GM18520 (cell line): ENCODE results near the gene RECQL.
"Not testable (repeated sequence)": the region's sequence is repeated elsewhere in the genome, so short reads cannot be mapped to it uniquely, and the experiment has no call there.

ENCODE experiments used
- ATAC-seq: cut with Tn5 transposase; IDR thresholded peaks from one replicate; pipeline ENCODE4 v1.9.1; 2021; ENCODE audit not compliant: unreplicated experiment

RECQL gene

DNA sequence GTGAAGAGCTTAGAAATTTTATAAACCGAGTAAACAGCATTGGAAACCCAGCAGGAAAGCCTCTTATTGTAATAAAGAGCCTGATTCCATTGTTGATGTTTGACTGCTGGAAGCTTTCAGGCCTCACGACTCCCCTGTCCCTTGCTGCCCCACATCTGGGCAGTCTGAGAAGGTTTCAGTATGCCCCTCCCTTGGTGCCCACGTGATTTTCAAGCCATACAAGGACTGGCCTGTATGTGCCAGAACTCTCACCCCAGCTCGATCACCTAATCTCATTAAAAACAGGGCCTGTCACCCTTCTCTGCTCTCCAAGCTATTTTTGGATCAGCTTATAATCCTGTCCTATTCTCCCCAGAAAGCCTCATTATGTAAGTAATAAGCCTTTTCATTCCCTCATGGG, 71.4 kb downstream of the RECQL start:
- ATAC-seq: no peak

DNA sequence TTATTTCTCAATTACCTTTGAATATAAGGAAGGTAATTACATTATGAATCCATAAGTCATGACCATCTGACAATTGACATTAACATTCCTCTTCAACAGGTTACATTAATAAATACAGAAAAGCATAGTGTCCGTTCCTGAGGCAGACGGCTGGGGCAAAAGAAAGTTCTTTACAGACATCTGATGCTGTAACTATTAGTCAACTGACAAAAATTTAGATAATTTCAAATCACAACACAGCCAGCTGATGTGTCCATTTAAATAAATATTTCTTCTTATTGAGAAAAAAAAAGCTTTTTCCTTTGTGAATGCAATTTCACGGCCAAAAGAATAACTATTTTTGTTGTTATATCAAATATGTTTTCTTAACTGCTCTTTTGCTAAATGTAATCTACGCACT, 73.2 kb downstream of the RECQL start:
- no peak for ATAC-seq

DNA sequence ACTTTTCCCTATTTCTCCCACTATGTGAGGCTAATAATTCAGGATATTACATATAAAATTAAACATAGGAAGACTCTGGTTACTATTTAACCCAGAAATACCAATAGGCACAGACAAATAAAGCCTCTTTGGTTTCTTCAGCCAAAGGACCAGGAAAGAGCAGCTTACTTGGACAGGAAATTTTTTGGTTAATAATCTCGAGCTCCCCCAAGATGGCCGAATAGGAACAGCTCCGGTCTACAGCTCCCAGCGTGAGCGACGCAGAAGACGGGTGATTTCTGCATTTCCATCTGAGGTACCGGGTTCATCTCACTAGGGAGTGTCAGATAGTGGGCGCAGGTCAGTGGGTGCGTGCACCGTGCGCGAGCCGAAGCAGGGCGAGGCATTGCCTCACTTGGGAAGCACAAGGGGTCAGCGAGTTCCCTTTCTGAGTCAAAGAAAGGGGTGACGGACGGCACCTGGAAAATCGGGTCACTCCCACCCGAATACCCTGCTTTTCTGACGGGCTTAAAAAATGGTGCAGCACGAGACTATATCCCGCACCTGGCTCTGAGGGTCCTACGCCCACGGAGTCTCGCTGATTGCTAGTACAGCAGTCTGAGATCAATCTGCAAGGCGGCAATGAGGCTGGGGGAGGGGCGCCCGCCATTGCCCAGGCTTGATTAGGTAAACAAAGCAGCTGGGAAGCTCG, 82.3 kb downstream of the RECQL start:
- not testable (repeated sequence) for ATAC-seq
